Left lung (tissue), 10 donors: ENCODE results near the gene CMBL. TPM values are rescaled to one million over a fixed set of nuclear protein-coding genes. Genes with fewer than 3 reads are reported as not detected.
A peak's percentile ranks its signal among the peaks of the same experiment; 100 is the strongest.

Source experiments
- ATAC-seq: fragments of 200-7000 bp; cut with Tn5 transposase; one replicate; pipeline ENCODE4 v1.9.1; 2020; ENCODE audit warnings: moderate library complexity
- DNase-seq, 4 donors: peaks; one replicate each; pipeline ENCODE4 v3.0.0-alpha.2; 2013 to 2020
- H3K27ac ChIP-seq, 2 donors: fragments of 200-600 bp; sonication (generic) in 1 of 2; one replicate each; pipeline versions ENCODE4 v1.5.0 to v1.8.0; 2020 to 2021
- H3K27me3 ChIP-seq, 2 donors: fragments of 200-600 bp; sonication (generic) in 1 of 2; one replicate each; pipeline versions ENCODE4 v1.5.0 to v1.8.0; 2020 to 2021
- H3K36me3 ChIP-seq, 2 donors: fragments of 200-600 bp; sonication (generic) in 1 of 2; one replicate each; pipeline versions ENCODE4 v1.5.0 to v1.8.0; 2020 to 2021
- H3K4me1 ChIP-seq, 2 donors: fragments of 200-600 bp; one replicate each; pipeline ENCODE4 v1.8.0; 2021
- H3K4me3 ChIP-seq, 2 donors: fragments of 200-600 bp; sonication (generic) in 1 of 2; one replicate each; pipeline versions ENCODE4 v1.5.0 to v1.8.0; 2020 to 2021; ENCODE audit warnings: mild to moderate bottlenecking in 1 of 2
- H3K9me3 ChIP-seq, 2 donors: fragments of 200-600 bp; sonication (generic) in 1 of 2; one replicate each; pipeline versions ENCODE4 v1.5.0 to v1.8.0; 2020 to 2021
- CTCF ChIP-seq, 2 donors: fragments of 200-600 bp; sonication (generic) in 1 of 2; IDR thresholded peaks; one replicate each; pipeline versions ENCODE4 v1.5.0 to v1.8.0; 2021; ENCODE audit warnings: antibody characterized with exemption in 2 of 2
- intact Hi-C, 2 donors: fragments of 100-400 bp; cut with DNase I; formaldehyde crosslinking; loops; one replicate each; pipeline versions ENCODE4 v1.11.2 to v1.14.2; 2022
- polyA plus RNA-seq, 6 donors: library from polyadenylated mRNA; unstranded; fragments of 120-200 nt; gene quantifications; one replicate each; pipeline ENCODE4 v1.2.1, GENCODE V29; 2013; ENCODE audit not compliant: insufficient read length in 6 of 6
- total RNA-seq, 2 donors: library from RNA; stranded (reverse); fragmentation: NEBNext Ultra II Directional; extraction: Animal tissue kit (Norgen Biotek cat#: 25700); gene quantifications; one replicate each; pipeline ENCODE4 v1.2.1, GENCODE V29; 2021
- donor health status: DM: no; HTN: yes; CAD: no.
- donor health status: DM: no; HTN: no; CAD: no.

The CMBL gene
- total and polyA plus RNA-seq, 8 donors = 17.3 to 26.9 (median 22.5) TPM

- intact Hi-C loops = no loop called here
- Histone ChIP-seq H3K9me3 (no peaks in the 10 kb centered on the region), H3K4me3 (no peak overlapping the region), H3K27me3 (peaks cover 0 to 12% of the 10 kb centered on the region in 2 donors), H3K36me3 (no peaks in the 10 kb centered on the region), H3K27ac (no peak overlapping the region), H3K4me1 (peaks cover 0 to 10% of the 10 kb centered on the region in 2 donors)
- peak in 1 of 4 donors; percentile 1 for DNase-seq
- no peak for TF ChIP-seq CTCF (IDR thresholded peaks at IDR 0.05)
- no peak for ATAC-seq
These were observed 4.0 kb downstream of the CMBL start for GRCh38 chr5:10303699-10304170.

DNA sequence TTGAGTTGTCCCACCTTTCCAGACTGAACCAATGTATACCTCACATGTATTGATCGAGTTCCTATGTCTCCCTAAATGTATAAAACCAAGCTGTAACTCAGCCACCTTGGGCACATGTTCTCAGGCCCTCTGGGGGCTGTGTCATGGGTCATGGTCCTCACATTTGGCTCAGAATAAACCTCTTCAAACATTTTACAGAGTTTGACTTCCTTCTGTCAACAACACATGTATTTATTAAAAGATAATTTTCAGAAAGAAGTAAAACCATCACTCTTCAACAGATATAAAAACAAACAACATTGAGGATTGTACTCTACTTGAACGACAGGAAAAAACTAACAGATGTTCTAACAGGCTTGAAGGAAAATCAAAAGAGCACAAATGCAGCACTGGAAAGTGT, 4.5 kb downstream of the CMBL start:
- ATAC-seq = no peak
- Histone ChIP-seq H3K4me3 (no peak overlapping the region), H3K9me3 (no peaks in the 10 kb centered on the region), H3K4me1 (peaks cover 0 to 10% of the 10 kb centered on the region in 2 donors), H3K27me3 (peaks cover 0 to 9% of the 10 kb centered on the region in 2 donors), H3K27ac (no peak overlapping the region), H3K36me3 (no peaks in the 10 kb centered on the region)
- no peak for TF ChIP-seq CTCF (IDR thresholded peaks at IDR 0.05)
- peak in 1 of 4 donors; percentile 6 for DNase-seq
- intact Hi-C loops = no loop called here

- H3K27ac ChIP-seq = no peak overlapping the region
- TF ChIP-seq CTCF (IDR thresholded peaks at IDR 0.05) = no peak
- H3K4me3 ChIP-seq = no peak overlapping the region
- intact Hi-C loops = no loop called here
- H3K36me3 ChIP-seq = no peaks in the 10 kb centered on the region
- ATAC-seq (peak; percentile 94), DNase-seq (peak in 3 of 4 donors; percentile 39 to 88 (median 86))
- H3K27me3 ChIP-seq = peaks cover 0 to 2% of the 10 kb centered on the region in 2 donors
- H3K9me3 ChIP-seq = no peaks in the 10 kb centered on the region
- peaks cover 0 to 4% of the 10 kb centered on the region in 2 donors for H3K4me1 ChIP-seq
These were observed 5.7 kb downstream of the CMBL start for GRCh38 chr5:10301842-10302610.

DNA sequence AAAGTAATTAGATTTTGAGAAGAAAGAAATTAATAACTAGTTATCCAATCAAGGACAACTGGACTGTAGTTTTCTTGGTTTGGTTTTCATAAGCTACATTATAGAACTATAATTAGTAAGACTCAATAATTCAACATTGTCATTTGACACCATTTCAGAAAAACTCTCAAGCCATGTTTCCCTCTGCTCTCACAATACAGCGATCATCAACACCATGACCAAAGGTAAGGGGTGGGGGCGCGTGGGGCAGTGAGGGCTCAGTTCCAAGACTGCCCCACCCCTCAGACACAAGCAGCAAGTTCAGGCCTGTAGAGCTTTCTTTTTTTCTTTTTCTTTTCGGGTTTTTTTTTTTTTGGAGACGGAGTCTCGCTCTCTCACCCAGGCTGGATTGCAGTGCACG, 6.4 kb downstream of the CMBL start:
- Histone ChIP-seq H3K27ac (no peak overlapping the region), H3K9me3 (no peaks in the 10 kb centered on the region), H3K27me3 (no peaks in the 10 kb centered on the region), H3K4me1 (no peaks in the 10 kb centered on the region), H3K4me3 (no peak overlapping the region), H3K36me3 (no peaks in the 10 kb centered on the region)
- DNase-seq (no peak), ATAC-seq (peak; percentile 27)
- TF ChIP-seq CTCF (IDR thresholded peaks at IDR 0.05) = no peak
- intact Hi-C loops = no loop called here

GRCh38 chr5:10300246-10300645, 7.5 kb downstream of the CMBL start:
- no peaks in the 10 kb centered on the region for H3K4me1 ChIP-seq
- H3K36me3 ChIP-seq = no peaks in the 10 kb centered on the region
- ATAC-seq (no peak), DNase-seq (no peak)
- no peak overlapping the region for H3K4me3 ChIP-seq
- intact Hi-C loops = no loop called here
- no peak overlapping the region for H3K27ac ChIP-seq
- TF ChIP-seq CTCF (IDR thresholded peaks at IDR 0.05) = no peak
- H3K9me3 ChIP-seq = no peaks in the 10 kb centered on the region
- H3K27me3 ChIP-seq = no peaks in the 10 kb centered on the region
